Keratinocyte (primary cell): ENCODE results near the gene FMN1. TPM values are rescaled to one million over a fixed set of nuclear protein-coding genes. Genes with fewer than 3 reads are reported as not detected.

Source experiments
- DNase-seq: peaks from one replicate; pipeline ENCODE4 v3.0.0-alpha.2; 2011; ENCODE audit warnings: low read depth, missing footprints, low spot score
- FAIRE-seq: peaks from 2 replicates; lab custom pipeline; 2011; peaks lifted over from hg19 to GRCh38; lab: Jason Lieb, UNC
- H2AFZ ChIP-seq: 2 replicates; pipeline ENCODE4 v1.6.0; 2012; ENCODE audit warnings: low read length, control low read depth, inconsistent platforms; ENCODE audit not compliant: control insufficient read depth
- H3K27ac ChIP-seq: 2 replicates; pipeline ENCODE4 v1.5.1; 2011; ENCODE audit warnings: low read length; ENCODE audit not compliant: control insufficient read depth, insufficient read depth
- H3K27me3 ChIP-seq: 3 replicates; pipeline ENCODE4 v1.6.0; 2011; ENCODE audit warnings: low read length; ENCODE audit not compliant: control insufficient read depth, insufficient read depth; ENCODE audit errors: extremely low read depth
- H3K36me3 ChIP-seq, 2 experiments: 2 replicates in 1 of 2; 3 replicates in 1 of 2; pipeline ENCODE4 v1.5.1; 2011; ENCODE audit warnings: low read length in 2 of 2, mild to moderate bottlenecking in 1 of 2; ENCODE audit not compliant: control insufficient read depth in 2 of 2, insufficient read depth in 2 of 2; ENCODE audit errors: extremely low read depth in 1 of 2
- H3K4me1 ChIP-seq: 3 replicates; pipeline ENCODE4 v1.5.1; 2011; ENCODE audit warnings: low read length; ENCODE audit not compliant: control insufficient read depth, insufficient read depth; ENCODE audit errors: extremely low read depth
- H3K4me2 ChIP-seq: 3 replicates; pipeline ENCODE4 v1.6.0; 2011; ENCODE audit warnings: low read depth, low read length; ENCODE audit not compliant: control insufficient read depth, insufficient read depth; ENCODE audit errors: extremely low read depth
- H3K4me3 ChIP-seq, 3 experiments: fragments of 200-600 bp in 1 of 3; sonication (generic) in 1 of 3; 2 replicates in 2 of 3; 3 replicates in 1 of 3; pipeline ENCODE4 v1.5.1; 2011 to 2016; ENCODE audit warnings: low read length in 3 of 3, mild to moderate bottlenecking in 3 of 3, control low read depth in 2 of 3, inconsistent platforms in 1 of 3, low read depth in 1 of 3, mixed read lengths in 1 of 3, mixed run types in 1 of 3, moderate library complexity in 1 of 3; ENCODE audit not compliant: control insufficient read depth in 2 of 3, insufficient read depth in 2 of 3; ENCODE audit errors: extremely low read depth in 1 of 3
- H3K79me2 ChIP-seq: 2 replicates; pipeline ENCODE4 v1.6.0; 2012; ENCODE audit warnings: low read length; ENCODE audit not compliant: control insufficient read depth, insufficient read depth
- H3K9ac ChIP-seq: 3 replicates; pipeline ENCODE4 v1.6.0; 2011; ENCODE audit warnings: low read length; ENCODE audit not compliant: control insufficient read depth, insufficient read depth; ENCODE audit errors: extremely low read depth
- H3K9me1 ChIP-seq: 3 replicates; pipeline ENCODE4 v1.6.0; 2011; ENCODE audit warnings: low read length; ENCODE audit not compliant: control insufficient read depth, insufficient read depth; ENCODE audit errors: extremely low read depth
- H3K9me3 ChIP-seq: 2 replicates; pipeline ENCODE4 v1.5.1; 2012; ENCODE audit warnings: low read depth, low read length; ENCODE audit not compliant: control insufficient read depth
- H4K20me1 ChIP-seq: 3 replicates; pipeline ENCODE4 v1.6.0; 2011; ENCODE audit warnings: low read length; ENCODE audit not compliant: control insufficient read depth, insufficient read depth; ENCODE audit errors: extremely low read depth
- EZH2 ChIP-seq: IDR thresholded peaks from one replicate; pipeline ENCODE4 v1.6.1; 2012; ENCODE audit warnings: inconsistent platforms, mild to moderate bottlenecking, low read length, moderate library complexity
- dilution Hi-C: fragments of 300-500 bp; cut with MboI; formaldehyde crosslinking; loops from one replicate; pipeline ENCODE4 v1.7.0; 2020; ENCODE audit warnings: low sequenced_read_pairs; ENCODE audit not compliant: extremely low pct_ligation_motif_present
- polyA plus RNA-seq, 5 experiments: library from polyadenylated mRNA; depleted of rRNA in 3 of 5; stranded (reverse) in 3 of 5; stranded (forward) in 1 of 5; unstranded in 1 of 5; fragments of >200 nt; gene quantifications; 1 replicate in 1 of 5; 2 replicates in 3 of 5; 3 replicates in 1 of 5; pipeline versions ENCODE4 v1.2.1 to v1.2.3, GENCODE V29; 2011 to 2012; ENCODE audit warnings: missing spikeins in 2 of 5, low read depth in 1 of 5, low replicate concordance in 1 of 5
- TF ChIP-seq, protein P1 (sequence below), 3 experiments: IDR thresholded peaks in 1 of 3; conservative IDR thresholded peaks in 1 of 3; optimal IDR thresholded peaks in 1 of 3; 2 replicates in 2 of 3; 3 replicates in 1 of 3; pipeline versions ENCODE3 to v1.5.1; 2011; ENCODE audit warnings: low read length in 3 of 3, mild to moderate bottlenecking in 3 of 3, moderate library complexity in 2 of 3, control low read depth in 1 of 3, inconsistent platforms in 1 of 3; ENCODE audit not compliant: insufficient read depth in 2 of 3; ENCODE audit errors: extremely low read depth in 1 of 3

Gene FMN1
- polyA plus RNA-seq, 1 donor (not counting 4 experiments of a cell fraction or from before 2014, with no cell fraction given) = 0.71 TPM

DNA sequence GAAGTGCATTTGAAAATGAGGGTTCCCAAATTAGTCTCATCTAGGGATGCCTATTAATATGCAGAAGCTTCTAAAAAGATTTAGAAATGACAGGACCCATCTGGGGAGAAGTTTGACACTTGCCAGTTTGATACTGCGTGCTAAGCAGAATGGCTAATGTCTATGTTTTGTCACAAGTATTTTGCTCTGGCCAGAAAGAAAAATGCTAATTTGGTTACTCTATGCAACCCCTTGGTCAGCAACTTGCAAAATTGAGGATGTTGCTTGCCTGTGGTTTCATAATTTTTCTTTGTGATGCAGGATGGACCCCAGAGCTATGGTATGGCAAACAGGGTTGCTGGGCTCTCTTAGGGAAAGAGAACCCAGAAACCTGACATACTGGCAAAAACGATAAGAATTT is 148.2 kb downstream of the FMN1 start:
- Histone ChIP-seq H3K9me3 (no peaks in the 10 kb centered on the region), H4K20me1 (no peaks in the 10 kb centered on the region), H3K4me1 (no peaks in the 10 kb centered on the region), H2AFZ (no peak overlapping the region), H3K27ac (no peak overlapping the region), H3K9ac (no peak overlapping the region), H3K27me3 (no peaks in the 10 kb centered on the region), H3K36me3 (no peaks in the 10 kb centered on the region), H3K79me2 (no peaks in the 10 kb centered on the region), H3K4me2 (no peak overlapping the region), H3K4me3 (no peak overlapping the region), H3K9me1 (no peaks in the 10 kb centered on the region)
- FAIRE-seq (no peak), DNase-seq (no peak)
- no peak for TF ChIP-seq EZH2
- TF ChIP-seq, protein P1, sequence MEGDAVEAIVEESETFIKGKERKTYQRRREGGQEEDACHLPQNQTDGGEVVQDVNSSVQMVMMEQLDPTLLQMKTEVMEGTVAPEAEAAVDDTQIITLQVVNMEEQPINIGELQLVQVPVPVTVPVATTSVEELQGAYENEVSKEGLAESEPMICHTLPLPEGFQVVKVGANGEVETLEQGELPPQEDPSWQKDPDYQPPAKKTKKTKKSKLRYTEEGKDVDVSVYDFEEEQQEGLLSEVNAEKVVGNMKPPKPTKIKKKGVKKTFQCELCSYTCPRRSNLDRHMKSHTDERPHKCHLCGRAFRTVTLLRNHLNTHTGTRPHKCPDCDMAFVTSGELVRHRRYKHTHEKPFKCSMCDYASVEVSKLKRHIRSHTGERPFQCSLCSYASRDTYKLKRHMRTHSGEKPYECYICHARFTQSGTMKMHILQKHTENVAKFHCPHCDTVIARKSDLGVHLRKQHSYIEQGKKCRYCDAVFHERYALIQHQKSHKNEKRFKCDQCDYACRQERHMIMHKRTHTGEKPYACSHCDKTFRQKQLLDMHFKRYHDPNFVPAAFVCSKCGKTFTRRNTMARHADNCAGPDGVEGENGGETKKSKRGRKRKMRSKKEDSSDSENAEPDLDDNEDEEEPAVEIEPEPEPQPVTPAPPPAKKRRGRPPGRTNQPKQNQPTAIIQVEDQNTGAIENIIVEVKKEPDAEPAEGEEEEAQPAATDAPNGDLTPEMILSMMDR (optimal IDR thresholded peaks at IDR 0.05 in 1 of 3, IDR thresholded peaks at IDR 0.05 in 1 of 3, conservative IDR thresholded peaks at IDR 0.05 in 1 of 3; ENCODE audit: extremely low read depth in 1 of 3, insufficient read depth in 2 of 3, low read length in 3 of 3) = no peak
- dilution Hi-C loops = no loop called here

DNA sequence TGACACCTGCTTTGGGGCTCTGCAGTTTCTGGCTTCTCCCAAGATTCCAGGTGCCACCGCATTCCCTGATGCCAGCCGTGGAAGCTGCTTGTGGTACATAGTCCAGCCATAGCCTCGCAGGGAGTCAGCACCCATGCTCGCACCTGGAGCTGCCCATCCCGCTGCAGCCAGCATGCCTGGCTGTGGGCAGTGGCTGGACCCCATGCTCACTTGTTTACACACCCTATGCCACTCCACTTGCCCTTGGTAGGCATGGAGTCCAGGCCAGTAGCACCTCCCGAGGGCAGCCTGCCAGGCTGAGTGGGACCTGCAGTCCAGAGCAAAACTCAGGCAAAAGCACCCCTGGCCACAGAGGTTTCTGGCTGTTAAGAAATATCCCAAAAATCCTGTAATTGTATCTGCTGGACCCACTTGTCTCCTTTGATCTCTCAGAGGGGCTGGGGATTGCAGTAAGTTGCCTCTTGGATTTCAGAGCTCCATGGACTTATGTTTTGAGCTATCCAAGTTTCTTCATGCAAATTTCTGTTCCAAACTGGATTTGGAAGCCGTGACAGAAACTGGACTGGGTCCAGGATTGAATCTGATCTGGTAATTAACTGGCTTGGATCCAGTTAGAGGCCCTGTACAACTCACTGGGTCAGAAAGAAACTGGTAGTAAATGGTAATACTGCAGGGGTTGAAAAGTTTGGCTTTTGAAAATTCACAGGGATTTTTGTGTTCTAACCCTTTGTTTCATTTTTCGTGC is 149.3 kb downstream of the FMN1 start:
- Histone ChIP-seq H3K27me3 (no peaks in the 10 kb centered on the region), H3K4me3 (no peak overlapping the region), H3K9ac (no peak overlapping the region), H3K9me1 (no peaks in the 10 kb centered on the region), H3K36me3 (no peaks in the 10 kb centered on the region), H3K4me1 (no peaks in the 10 kb centered on the region), H3K4me2 (no peak overlapping the region), H3K79me2 (no peaks in the 10 kb centered on the region), H3K27ac (no peak overlapping the region), H4K20me1 (no peaks in the 10 kb centered on the region), H3K9me3 (no peaks in the 10 kb centered on the region), H2AFZ (no peak overlapping the region)
- TF ChIP-seq, protein P1 (optimal IDR thresholded peaks at IDR 0.05 in 1 of 3, IDR thresholded peaks at IDR 0.05 in 1 of 3, conservative IDR thresholded peaks at IDR 0.05 in 1 of 3; ENCODE audit: extremely low read depth in 1 of 3, insufficient read depth in 2 of 3, low read length in 3 of 3) = no peak
- TF ChIP-seq EZH2 = no peak
- FAIRE-seq (no peak), DNase-seq (no peak)
- dilution Hi-C loops = no loop called here
